GM21367 (cell line): Measurements from ENCODE around the gene EFNA5.
A peak's percentile ranks its signal among the peaks of the same experiment; 100 is the strongest.
"Not testable (repeated sequence)": the region's sequence is repeated elsewhere in the genome, so short reads cannot be mapped to it uniquely, and the experiment has no call there.

ENCODE experiments used
- ATAC-seq: cut with Tn5 transposase; IDR thresholded peaks from one replicate; pipeline ENCODE4 v1.9.1; 2021; ENCODE audit not compliant: unreplicated experiment

Gene EFNA5

DNA sequence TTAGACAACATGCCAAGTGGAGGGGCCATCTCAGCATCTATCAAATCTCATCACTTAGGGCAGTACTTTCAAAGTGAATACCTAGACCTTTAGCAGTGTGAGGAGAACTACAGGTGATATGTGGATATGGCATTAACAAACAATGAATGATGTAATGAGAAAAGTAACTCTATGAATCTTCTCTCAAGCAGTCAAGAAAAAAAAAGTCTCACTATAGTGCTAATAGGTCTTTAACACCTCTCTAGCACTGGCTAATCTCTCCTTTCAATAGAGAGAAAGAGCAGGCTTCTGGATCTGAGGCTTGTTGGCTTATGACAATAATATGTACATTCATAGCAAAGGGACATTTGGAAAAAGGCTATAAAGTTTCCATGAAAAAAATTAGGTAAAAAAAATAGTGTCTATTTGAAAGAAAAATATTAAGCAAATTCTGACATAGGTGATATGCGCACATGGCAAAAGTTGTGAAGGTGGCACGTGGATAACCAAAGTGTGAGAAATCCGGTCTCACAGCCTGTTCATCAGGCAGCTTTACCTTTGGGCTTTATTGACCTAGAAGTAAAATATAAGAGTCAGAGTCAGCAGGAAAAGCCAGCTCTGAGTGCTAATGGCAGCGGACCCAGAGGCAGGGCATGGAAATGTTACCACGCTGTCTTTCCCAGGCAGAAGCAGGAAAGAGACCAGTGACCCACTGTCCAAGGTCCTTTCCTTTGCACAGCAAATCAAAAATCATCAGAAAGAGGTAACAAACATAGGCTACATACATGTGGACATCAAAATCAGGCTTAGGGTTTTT, 203.4 kb downstream of the EFNA5 start:
- ATAC-seq: no peak

DNA sequence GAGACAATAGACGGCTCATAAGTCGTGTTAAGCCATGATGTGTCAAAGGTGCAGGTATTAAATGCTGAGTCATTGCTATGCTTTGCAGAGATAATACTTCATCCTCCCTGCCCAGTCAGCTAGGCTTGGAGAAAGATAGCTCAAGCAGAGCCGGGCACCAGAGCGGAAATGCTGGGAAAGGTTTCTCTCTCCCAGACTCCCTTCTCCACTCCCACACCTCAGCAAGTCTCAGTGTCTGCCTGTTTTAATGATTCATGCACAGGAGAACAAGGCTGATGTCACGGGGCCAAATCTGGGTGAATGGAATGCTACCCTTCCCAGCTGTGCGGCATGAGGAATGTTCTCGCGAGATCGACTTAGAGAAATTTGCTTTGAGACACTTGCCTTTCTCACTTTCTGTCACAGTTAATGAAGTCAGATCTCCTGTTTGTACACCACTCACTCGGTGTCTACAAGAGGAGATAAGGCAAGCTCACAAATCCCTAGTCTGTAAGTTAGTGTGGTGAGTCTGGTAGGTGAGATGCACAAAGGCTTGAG, 204.4 kb downstream of the EFNA5 start:
- no peak for ATAC-seq

DNA sequence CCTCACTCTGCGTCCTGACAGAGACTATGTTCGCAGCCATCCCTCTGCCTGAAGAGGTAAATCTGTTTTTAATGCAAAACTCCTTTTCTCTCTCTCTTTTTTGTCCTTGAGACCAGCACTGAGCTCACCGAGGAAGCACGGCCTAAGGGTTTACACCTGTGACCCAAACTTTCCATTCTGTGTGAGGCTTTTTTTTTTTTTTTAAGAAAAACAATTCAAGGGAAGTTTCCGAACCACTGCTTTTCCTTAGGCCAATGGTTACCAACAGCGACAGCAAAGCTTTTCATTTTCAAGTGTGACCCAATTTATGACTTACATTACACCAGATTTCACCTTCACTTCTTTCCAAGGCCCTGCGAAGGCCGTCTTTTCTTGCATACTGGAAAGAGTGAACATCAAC, 205.9 kb downstream of the EFNA5 start:
- ATAC-seq: no peak

DNA sequence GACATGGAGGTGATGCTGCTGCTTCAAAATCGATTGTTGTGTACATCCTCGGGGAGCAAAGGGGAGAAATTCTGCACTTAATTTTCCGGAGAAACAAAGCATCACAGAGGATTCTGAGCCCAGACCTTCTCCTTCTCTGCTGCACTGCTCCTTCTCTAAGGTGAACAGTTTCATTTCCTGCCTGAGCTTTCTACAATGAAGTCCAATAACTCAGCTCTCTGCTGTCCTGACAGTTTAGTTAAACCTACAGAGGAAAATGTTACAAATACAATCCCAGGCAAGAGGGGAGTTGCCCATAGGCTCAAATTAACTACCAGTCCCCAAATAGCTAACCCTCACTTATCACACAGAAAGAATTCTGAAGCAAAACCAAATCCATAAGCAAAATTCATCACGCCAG, 206.3 kb downstream of the EFNA5 start:
- ATAC-seq: no peak

DNA sequence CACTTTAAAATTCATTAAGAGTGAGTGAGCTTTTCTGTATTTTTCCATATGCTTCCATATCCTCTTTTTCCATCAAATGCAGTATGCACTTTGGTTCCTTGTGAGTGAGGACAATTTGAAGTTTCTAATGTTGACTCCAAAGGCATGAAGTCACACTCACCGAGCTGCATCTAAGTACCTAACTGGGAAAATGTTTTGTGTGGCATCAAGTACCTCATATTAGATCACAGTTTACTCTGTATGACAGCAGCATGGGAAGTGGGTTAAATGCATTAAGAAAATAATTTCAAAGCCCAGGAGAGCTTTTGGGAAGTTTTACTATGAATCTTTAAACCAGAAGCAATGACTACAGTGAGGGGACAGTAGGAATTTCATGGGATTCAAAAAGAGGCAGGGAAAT, 207.0 kb downstream of the EFNA5 start:
- no peak for ATAC-seq

DNA sequence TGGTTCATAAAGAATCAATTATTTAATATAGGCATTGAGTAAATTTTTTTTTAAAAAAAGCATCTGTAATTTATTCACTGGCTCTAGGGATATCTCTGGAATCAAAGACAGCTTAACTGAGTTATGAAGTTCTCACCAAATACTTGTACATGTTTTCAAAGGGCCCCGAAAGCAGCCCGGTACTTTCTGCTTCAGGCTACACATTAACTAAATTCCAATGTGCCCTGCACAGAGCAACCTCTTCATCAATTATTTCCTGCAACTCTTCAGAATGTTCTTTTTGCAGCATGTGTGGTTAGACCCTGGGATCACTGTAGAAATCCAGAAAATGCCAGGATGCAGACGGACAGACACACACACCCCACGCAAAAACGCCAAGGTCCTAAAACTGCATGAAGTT, 209.0 kb downstream of the EFNA5 start:
- no peak for ATAC-seq

DNA sequence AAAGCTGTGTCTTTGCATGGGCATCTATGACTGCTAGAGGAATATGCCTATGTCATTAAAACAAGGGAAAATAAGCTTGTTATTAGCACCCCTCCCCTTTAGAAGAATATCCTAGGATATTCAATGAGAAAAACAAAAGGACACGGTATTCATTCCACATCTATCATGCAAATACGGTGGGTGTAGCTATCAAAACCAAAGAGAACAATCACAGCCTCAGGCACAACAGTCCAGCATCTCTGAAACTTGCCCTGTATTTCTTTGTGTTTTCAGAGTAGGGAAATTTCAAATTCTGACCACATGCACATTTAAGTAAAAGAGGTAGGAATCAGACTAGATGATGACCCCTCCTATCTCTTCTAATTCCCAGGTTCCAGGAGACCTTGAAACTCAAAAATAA, 209.9 kb downstream of the EFNA5 start:
- ATAC-seq: no peak

DNA sequence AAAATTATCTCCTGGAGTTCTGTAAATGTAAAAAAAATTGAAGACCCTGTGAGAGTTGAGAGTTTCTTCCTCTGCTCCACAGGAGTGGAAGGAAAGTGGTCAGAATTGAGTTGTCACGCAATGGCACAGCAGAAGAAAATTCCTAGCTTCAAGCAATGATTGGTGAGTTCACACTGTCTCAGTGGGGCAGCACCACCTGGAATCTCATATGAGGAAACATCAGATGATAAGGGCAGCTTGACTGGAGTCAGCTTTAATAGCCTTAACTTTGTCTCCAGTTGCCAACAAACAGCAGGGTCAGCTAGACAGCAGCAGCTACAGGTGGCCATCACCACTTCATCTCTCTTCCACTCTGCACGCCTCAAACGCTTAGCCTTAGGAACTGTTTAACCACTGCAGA, 211.1 kb downstream of the EFNA5 start:
- ATAC-seq: no peak

DNA sequence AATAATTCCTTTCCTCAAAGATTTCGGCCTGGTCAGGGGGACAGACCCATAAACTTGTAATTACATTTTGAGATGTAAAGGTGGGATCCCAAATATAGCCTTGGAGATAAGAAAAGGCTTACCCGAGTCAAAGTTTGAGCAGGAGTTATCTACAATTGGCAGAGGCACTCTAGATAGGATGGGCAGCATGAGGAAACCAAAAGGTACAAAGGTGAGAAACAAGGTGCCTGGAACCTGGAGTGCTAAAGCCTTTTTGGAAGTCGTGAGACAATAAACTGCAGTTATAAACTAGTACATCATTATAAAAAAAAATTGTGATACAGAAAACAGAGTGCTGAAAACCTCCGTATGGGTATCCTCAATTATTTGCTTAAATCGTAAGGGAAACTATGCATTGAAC, 212.4 kb downstream of the EFNA5 start:
- ATAC-seq: no peak

DNA sequence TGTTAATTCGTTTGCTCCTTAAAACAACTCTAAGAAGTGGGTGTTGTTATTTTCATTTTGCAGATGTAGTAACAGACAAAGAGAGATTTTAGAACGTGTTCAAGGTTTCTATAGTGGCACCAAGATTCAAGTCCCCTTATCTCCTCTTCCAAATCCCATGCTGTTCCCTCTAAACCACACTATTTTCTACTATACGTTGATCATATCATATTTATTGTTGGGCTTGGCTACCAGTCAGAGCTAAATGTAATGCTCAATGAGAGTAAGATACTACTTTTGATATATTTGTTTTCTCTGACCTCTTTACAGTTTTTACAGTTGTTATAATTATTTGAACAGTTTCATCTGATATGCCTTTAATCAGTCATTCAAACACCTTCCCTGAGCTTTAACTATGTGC, 212.9 kb downstream of the EFNA5 start:
- ATAC-seq: no peak

DNA sequence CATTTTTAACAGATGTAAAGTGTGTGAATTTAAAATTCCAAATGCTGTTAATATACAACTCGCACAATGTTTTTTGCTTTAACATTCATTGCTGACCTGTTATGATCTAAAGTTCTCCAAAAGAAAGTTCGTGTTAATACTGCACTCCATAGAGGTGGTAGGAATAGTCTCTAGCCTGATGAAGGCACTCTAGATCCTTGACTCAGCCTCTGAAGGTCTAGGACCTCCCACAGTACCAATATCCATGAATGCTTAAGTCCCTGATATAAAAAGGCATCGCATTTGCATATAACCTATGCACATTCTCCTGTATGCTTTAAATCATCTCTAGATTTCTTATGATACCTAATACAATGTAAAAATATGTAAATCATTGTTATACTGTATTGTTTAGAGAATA, 213.6 kb downstream of the EFNA5 start:
- no peak for ATAC-seq

DNA sequence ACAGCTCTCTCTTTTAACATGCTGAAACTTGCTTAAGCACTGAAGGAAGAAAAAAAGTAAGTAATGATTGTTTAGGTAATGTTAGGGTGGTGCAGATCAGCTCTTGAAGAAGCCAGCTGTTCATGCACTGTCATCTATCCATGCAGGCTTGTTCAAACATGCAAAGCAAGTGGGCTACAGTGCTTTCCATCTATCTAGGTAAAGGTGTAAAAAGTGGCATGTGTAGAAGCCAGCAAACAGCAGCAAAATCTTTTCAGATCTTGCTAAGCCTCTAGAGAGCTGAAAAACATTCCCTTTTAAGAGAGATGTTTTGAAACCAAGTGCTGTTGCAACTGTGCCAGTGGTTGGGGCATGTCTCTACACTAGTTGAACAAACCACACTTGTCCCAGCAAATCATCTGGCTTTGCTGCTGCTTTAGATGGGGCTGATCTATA, 214.4 kb downstream of the EFNA5 start:
- peak; percentile 73 for ATAC-seq

DNA sequence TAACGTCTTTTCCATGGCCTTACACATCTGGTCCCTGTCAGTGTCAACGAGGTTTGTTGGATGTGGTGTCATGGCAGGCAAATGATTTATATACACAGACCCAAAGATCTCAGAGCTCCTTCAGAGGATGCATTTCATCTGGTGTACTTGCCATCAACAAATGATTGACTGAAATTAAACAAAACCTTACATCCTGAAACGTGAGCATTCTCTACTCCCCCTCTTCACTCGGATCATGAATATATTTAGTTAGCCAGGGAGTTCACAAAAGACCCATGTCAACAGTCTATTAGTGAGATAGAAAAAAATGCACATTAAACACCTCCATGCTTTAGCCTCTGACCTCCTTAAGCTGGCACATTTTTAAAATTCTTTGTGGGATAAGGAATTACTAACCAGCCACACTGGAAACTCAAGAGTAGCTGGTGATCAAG, 215.6 kb downstream of the EFNA5 start:
- no peak for ATAC-seq

DNA sequence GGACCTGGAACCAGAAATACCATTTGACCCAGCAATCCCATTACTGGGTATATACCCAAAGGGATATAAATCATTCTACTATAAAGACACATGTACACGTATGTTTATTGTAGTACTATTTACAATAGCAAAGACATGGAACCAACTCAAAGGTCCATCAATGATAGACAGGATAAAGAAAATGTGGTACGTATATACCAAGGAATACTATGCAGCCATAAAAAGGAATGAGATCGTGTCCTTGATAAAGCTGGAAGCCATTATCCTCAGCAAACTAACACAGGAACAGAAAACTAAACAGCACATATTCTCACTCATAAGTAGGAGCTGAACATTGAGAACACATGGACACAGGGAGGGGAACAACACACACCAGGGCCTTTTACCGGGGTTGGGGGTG, 218.9 kb downstream of the EFNA5 start:
- ATAC-seq: not testable (repeated sequence)

DNA sequence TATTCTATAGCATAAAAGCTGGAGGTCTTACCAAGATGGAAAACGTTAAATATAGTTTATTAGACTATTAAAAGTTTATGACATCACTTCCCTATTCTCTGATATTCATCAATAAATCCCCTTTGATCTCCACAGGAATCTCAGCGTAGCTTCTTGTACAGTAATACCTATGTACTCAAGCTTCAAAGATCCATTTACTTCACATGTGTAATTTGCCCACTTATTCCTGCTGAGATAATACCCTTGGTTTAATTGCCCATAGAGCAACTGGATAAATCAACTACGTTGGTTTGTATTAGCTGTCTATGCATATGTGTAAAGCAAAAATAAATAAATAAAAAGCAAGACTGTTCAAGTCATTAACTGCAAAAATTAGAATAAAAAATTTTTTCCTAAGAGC, 219.7 kb downstream of the EFNA5 start:
- ATAC-seq: no peak

DNA sequence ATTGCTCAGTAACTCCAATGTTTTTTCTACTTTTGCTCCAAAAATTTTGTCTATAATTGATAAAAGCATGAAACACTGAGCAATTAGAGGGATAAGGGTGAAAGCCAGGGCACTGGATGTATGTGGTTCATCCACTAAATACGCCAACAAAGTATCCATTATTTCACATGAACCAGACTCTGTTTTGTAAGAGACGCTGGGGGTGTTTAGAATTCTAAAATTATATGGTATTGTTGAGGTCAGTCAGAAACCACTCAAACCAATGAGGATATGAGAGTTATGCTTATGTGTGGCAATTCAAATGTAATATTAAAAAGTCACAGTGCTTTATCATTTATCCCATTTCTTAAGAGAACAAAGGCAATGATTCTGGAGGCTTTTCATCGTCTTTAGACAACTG, 220.2 kb downstream of the EFNA5 start:
- no peak for ATAC-seq

DNA sequence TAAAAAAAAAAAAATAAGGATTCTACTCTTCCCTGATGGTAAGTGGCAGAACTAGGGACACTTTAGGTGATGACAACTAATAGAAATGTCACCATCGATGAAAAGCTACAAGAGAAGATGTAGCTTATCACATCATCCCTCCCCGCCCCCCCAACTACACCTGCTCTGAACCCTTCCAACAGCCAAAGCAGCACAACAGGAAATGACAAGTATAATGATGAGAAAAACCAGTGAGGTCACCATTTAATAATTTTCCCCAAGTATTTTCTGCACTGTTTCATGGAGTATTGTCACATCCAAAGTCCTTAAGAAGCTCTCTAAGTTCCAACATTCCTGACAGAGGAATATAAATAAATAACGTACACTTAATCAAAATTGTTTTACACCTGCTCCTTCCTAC, 221.4 kb downstream of the EFNA5 start:
- ATAC-seq: no peak

DNA sequence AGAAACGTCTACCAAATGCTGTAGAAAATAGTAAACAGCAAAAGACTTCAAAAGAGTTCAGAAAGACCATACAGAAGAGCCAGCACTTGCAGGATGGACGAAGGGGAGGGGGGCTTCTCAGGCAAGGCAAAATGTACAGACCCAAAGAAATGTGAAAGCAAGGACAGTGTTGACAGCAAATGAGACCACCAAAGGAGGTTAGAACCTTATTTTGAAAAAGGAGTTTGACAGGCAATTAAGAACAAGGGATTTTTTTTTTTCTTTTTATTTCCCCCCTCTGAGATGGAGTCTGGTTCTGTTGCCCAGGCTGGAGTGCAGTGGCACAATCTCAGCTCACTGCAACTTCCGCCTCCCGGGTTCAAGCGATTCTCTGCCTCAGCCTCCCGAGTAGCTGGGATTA, 223.2 kb downstream of the EFNA5 start:
- ATAC-seq: no peak

DNA sequence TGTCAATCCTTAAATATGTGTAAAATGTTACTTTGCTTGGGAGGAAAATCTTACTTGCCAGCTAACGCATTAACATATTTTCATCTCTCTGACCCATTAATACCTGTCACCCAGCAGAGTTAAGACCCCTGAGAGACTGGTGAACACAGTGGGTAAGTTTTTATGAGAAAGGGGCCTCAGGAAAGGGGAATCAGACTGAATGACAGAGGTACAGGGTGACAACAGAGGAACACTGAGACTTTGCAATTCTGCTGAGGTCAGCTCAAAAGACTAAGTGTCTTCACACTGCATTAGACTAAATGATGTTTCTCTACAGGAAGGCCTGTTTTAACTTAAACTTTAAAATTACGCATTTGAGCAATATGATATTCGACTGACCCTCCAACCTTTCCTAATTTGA, 223.8 kb downstream of the EFNA5 start:
- no peak for ATAC-seq

DNA sequence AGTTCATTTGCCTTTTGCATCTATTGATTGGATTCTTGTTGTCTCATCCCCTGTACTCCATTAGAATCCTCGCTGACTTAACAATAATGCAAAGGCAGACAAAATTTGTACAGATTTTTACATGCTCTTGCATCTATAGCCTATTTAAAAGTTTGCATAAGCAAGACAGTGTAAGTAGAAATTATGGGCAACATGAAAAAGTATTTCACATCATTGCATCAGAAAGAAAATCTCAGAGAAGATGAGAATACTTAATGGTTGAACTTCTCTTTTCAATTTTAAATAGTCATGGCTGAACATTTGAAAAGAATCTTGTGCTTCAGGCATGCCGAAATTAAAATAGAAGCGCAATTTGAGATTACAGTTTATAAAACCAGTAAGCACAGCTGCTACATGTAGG, 226.4 kb downstream of the EFNA5 start:
- no peak for ATAC-seq

DNA sequence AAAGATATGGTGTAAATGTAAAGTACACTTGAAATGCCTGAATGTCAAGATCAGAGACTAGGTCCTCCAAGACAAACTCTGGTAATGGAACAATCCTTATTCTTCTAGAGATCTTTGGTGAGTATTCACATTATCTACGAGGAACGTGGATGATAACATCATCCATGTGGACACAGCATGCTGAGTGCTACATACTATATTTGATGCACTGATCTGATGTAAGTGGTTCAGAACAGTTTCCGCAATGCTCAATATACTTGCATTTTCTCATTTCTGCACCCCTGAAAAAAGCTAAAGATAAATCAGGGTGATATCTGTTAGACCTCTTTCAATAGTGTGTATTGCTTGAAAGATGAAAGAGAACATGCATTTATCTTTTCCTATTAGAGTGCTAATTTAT, 226.8 kb downstream of the EFNA5 start:
- no peak for ATAC-seq

DNA sequence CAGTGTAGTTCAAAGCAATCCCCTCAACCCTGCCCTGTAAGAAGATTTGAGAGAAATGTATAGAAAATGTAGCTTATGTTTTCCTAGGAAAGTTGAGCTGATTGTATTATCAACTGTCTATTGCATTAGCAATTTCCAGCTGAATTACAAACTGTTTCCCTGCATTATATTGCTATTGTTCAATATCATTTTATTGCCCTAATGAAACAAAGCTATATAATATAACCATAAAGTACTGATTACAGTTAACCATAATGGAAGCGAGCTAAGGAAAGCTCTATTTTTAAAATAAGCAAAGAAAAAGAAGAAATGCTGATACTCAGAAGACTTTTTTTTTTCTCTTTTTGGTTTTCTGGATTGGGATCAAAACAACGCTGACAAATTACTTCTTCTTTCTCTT, 228.3 kb downstream of the EFNA5 start:
- ATAC-seq: no peak

DNA sequence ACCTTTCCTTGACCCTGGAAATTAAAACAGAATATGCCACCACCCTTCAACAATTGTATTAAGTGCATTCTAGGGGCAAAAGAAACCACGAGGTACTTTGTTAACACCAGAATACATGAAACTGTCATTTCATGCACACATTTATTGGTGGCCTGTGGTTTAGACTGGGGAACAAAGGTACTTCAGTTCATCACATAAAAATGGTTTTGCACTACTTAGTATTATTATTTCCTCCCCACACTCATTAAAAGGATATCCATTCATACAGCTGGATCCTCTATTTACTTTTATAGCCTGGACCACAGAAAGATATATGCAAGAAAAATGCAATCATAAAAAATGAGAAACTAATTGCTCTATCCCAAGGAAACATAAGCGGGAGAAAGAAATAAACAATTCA, 230.9 kb downstream of the EFNA5 start:
- no peak for ATAC-seq
